Measurements from ENCODE around the gene PLPP7.

GRCh38 chr9:131319486-131319885 is 30.0 kb downstream of the PLPP7 start:
- TF ChIP-seq CTCF (IDR thresholded peaks at IDR 0.05) (no peak), POLR2A (IDR thresholded peaks at IDR 0.05) (no peak)

All from heart left ventricle (tissue), 13 donors.